ENCODE data around the gene ALPL. TPM values are rescaled to one million over a fixed set of nuclear protein-coding genes. Genes with fewer than 3 reads are reported as not detected.

Gene ALPL
- total RNA-seq, 2 experiments from 2014 or later: not detected

GRCh38 chr1:21492356-21492625, 16.9 kb upstream of the ALPL start:
- ChIA-PET POLR2A (interaction anchor here (0.6 kb wide), 1 partner anchor 279 kb away, joined by 3 read pairs; no protein-coding TSS in a partner anchor), CTCF (interaction anchor here (0.7 kb wide), 1 partner anchor 114 kb away, joined by 3 read pairs; no protein-coding TSS in a partner anchor)
- peaks cover 2% of the 10 kb centered on the region for H3K9me3 Mint-ChIP-seq
- no peak overlapping the region for H3K4me3 Mint-ChIP-seq
- intact Hi-C loops (cut with micrococcal nuclease): no loop called here
- no peaks in the 10 kb centered on the region for H3K36me3 Mint-ChIP-seq
- H3K27ac Mint-ChIP-seq: no peak overlapping the region
- no peak for DNase-seq
- peaks cover 8% of the 10 kb centered on the region for H3K4me1 Mint-ChIP-seq (ENCODE audit: low read depth)
- peaks cover 8% of the 10 kb centered on the region for H3K27me3 Mint-ChIP-seq

GRCh38 chr1:21494196-21494595, 15.0 kb upstream of the ALPL start:
- ChIA-PET POLR2A (no interaction called here), CTCF (no interaction called here)
- Mint-ChIP-seq H3K27me3 (peaks cover 3% of the 10 kb centered on the region), H3K36me3 (no peaks in the 10 kb centered on the region), H3K4me3 (no peak overlapping the region), H3K27ac (no peak overlapping the region), H3K9me3 (peaks cover 2% of the 10 kb centered on the region), H3K4me1 (ENCODE audit: low read depth) (no peaks in the 10 kb centered on the region)
- intact Hi-C loops (cut with micrococcal nuclease): no loop called here
- no peak for DNase-seq

- H3K9me3 Mint-ChIP-seq: peaks cover 2% of the 10 kb centered on the region
- intact Hi-C loops (cut with micrococcal nuclease): no loop called here
- H3K4me3 Mint-ChIP-seq: no peak overlapping the region
- H3K36me3 Mint-ChIP-seq: no peaks in the 10 kb centered on the region
- peaks cover 3% of the 10 kb centered on the region for H3K27me3 Mint-ChIP-seq
- H3K27ac Mint-ChIP-seq: no peak overlapping the region
- CTCF ChIA-PET: interaction anchor here (0.7 to 1.4 kb wide), 3 partner anchors 14 to 277 kb away, joined by 3 to 4 read pairs (median 3); partner anchors contain the start of gene ALPL
- POLR2A ChIA-PET: no interaction called here
- no peak for DNase-seq
- no peaks in the 10 kb centered on the region for H3K4me1 Mint-ChIP-seq (ENCODE audit: low read depth)
Measured at GRCh38 chr1:21495225-21495820, 13.9 kb upstream of the ALPL start.

GRCh38 chr1:21496063-21496462, 13.2 kb upstream of the ALPL start:
- Mint-ChIP-seq H3K36me3 (no peaks in the 10 kb centered on the region), H3K4me3 (no peak overlapping the region), H3K9me3 (no peaks in the 10 kb centered on the region), H3K27ac (no peak overlapping the region), H3K4me1 (ENCODE audit: low read depth) (no peaks in the 10 kb centered on the region), H3K27me3 (no peaks in the 10 kb centered on the region)
- intact Hi-C loops (cut with micrococcal nuclease): no loop called here
- CTCF ChIA-PET: interaction anchor here (0.7 to 1.3 kb wide), 3 partner anchors 9 to 241 kb away, joined by 3 to 4 read pairs (median 3); partner anchors contain the start of gene ALPL
- no peak for DNase-seq
- POLR2A ChIA-PET: no interaction called here

DNA sequence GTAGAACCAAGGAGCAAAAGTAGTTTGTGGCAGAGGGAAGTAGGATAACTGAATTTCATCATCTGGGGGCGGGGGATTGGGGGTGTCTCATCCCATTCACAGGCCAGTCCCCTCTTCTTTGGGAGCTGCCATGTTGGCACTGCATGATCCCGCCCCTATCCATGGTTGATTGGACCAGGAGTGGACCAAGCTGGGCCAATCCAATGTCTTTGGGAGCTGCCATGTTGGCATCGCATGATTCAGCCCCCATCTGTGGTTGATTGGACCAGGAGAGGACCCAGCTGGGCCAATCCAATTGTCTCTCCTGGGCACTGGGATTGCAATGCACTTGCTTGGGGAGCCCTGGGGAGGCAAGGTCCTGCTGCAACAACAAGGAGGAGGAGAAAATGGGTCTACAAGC, 12.3 kb upstream of the ALPL start:
- no peak for DNase-seq
- intact Hi-C loops (cut with micrococcal nuclease): no loop called here
- H3K36me3 Mint-ChIP-seq: no peaks in the 10 kb centered on the region
- H3K4me3 Mint-ChIP-seq: no peak overlapping the region
- no peaks in the 10 kb centered on the region for H3K9me3 Mint-ChIP-seq
- no peak overlapping the region for H3K27ac Mint-ChIP-seq
- no peaks in the 10 kb centered on the region for H3K4me1 Mint-ChIP-seq (ENCODE audit: low read depth)
- ChIA-PET CTCF (interaction anchor here (1.3 kb wide), 1 partner anchor 10 kb away, joined by 3 read pairs; no protein-coding TSS in a partner anchor), POLR2A (no interaction called here)
- no peaks in the 10 kb centered on the region for H3K27me3 Mint-ChIP-seq

GRCh38 chr1:21497466-21498061, 11.7 kb upstream of the ALPL start:
- no peaks in the 10 kb centered on the region for H3K27me3 Mint-ChIP-seq
- H3K27ac Mint-ChIP-seq: no peak overlapping the region
- no peaks in the 10 kb centered on the region for H3K9me3 Mint-ChIP-seq
- no peak overlapping the region for H3K4me3 Mint-ChIP-seq
- H3K4me1 Mint-ChIP-seq (ENCODE audit: low read depth): no peaks in the 10 kb centered on the region
- DNase-seq: no peak
- POLR2A ChIA-PET: no interaction called here
- intact Hi-C loops (cut with micrococcal nuclease): no loop called here
- H3K36me3 Mint-ChIP-seq: no peaks in the 10 kb centered on the region
- CTCF ChIA-PET: no interaction called here

- Mint-ChIP-seq H3K4me3 (no peak overlapping the region), H3K27ac (no peak overlapping the region), H3K27me3 (no peaks in the 10 kb centered on the region), H3K4me1 (ENCODE audit: low read depth) (no peaks in the 10 kb centered on the region), H3K9me3 (no peaks in the 10 kb centered on the region), H3K36me3 (no peaks in the 10 kb centered on the region)
- intact Hi-C loops (cut with micrococcal nuclease): no loop called here
- CTCF ChIA-PET: interaction anchor here (0.7 to 1.6 kb wide), 2 partner anchors 13 to 812 kb away, joined by 3 to 5 read pairs; no protein-coding TSS in a partner anchor
- POLR2A ChIA-PET: no interaction called here
- DNase-seq: no peak
Measured at GRCh38 chr1:21499283-21499950, 9.8 kb upstream of the ALPL start.

DNA sequence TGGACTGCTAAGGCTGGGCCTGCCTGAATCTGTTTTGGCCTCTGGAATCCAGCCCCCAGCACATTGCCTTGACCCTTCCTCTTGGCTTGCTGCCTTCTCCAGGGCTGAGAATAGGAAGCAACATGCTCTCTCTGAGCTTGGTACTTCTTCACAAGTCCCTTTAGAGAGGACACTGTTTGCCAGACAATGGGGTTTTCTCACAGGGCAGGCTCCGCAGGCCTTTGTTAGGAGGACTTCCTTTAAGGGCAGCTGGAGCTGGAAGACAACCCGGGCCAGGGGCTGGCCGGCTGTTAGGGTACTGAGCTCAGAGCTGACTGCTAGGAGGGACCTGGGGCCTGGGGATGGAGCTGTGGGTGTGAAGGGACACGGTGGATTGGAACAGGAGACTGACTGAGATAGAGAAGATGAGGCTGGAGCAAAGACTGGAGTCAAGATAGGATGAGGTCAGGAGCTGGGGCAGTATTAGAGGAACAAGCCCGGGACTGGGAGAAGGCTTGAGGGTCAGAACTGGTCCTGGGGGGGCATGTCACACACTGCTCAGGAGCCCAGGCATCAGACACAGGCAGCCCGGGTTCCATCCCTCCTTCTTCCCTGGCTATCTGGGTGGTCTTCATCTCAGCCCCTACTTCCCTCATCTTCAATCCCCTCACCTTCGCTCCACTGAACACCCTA, 5.4 kb upstream of the ALPL start:
- intact Hi-C loops (cut with micrococcal nuclease): loop anchor here (10.0 kb wide), 1 partner anchor 91 kb away; no protein-coding TSS in a partner anchor
- Mint-ChIP-seq H3K4me3 (no peak overlapping the region), H3K36me3 (no peaks in the 10 kb centered on the region), H3K4me1 (ENCODE audit: low read depth) (peaks cover 3% of the 10 kb centered on the region), H3K27ac (no peak overlapping the region), H3K27me3 (peaks cover 30% of the 10 kb centered on the region), H3K9me3 (no peaks in the 10 kb centered on the region)
- ChIA-PET CTCF (no interaction called here), POLR2A (no interaction called here)
- no peak for DNase-seq

- CTCF ChIA-PET: interaction anchor here (0.7 to 1.3 kb wide), 2 partner anchors 8 to 28 kb away, joined by 3 read pairs; no protein-coding TSS in a partner anchor
Measured at GRCh38 chr1:21506804-21507203, 2.4 kb upstream of the ALPL start.

DNA sequence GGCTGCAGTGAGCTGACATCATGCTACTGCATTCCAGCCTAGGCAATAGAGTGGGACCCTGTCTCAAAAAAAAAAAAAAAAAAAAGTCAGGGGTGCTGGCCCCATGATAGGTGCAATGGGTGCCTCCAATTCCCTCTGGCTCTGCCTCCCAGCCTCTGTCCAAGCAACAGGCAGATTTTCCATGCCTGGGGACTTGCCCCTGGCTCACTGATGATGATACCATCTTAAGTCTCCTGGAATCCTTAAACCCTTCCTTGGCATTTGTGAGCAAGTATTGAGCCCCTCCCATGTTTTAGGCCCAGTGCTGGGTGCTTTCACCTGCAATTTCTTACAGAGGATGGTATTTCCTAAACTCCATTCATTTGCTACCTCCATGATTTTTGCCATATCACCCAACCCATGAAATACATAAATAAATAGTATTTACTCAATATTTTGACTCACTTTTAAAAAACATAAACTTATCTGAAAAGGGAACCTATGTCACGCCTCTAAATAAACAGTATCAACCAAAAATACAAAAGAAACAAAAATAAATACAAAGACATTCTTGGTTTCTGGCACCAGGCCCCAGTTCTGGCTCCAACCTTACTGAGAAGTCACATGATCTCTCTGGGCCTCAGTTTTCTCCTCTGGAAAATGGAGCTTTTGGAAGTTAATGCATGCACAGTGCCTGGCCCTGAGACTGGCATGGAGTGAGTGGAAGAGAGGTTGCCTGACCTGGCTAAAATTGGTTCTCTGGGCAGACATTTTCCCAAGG, 1.5 kb upstream of the ALPL start:
- ChIA-PET CTCF (interaction anchor here (1.2 to 1.5 kb wide), 3 partner anchors 28 to 150 kb away, joined by 3 to 5 read pairs (median 3); no protein-coding TSS in a partner anchor), POLR2A (no interaction called here)
- Mint-ChIP-seq H3K9me3 (no peaks in the 10 kb centered on the region), H3K27ac (no peak overlapping the region), H3K36me3 (no peaks in the 10 kb centered on the region), H3K27me3 (peaks cover 51% of the 10 kb centered on the region), H3K4me3 (no peak overlapping the region), H3K4me1 (ENCODE audit: low read depth) (peaks cover 4% of the 10 kb centered on the region)
- no peak for DNase-seq
- intact Hi-C loops (cut with micrococcal nuclease): loop anchor here (2.0 to 10.0 kb wide), 2 partner anchors 87 to 151 kb away; no protein-coding TSS in a partner anchor

More at GRCh38 chr1:21506804-21507203, 2.4 kb upstream of the ALPL start:
- Mint-ChIP-seq H3K36me3 (no peaks in the 10 kb centered on the region), H3K27me3 (peaks cover 48% of the 10 kb centered on the region), H3K4me3 (no peak overlapping the region), H3K4me1 (ENCODE audit: low read depth) (peaks cover 4% of the 10 kb centered on the region), H3K9me3 (no peaks in the 10 kb centered on the region), H3K27ac (no peak overlapping the region)
- intact Hi-C loops (cut with micrococcal nuclease): loop anchor here (10.0 kb wide), 1 partner anchor 88 kb away; no protein-coding TSS in a partner anchor
- POLR2A ChIA-PET: no interaction called here
- DNase-seq: no peak

- POLR2A ChIA-PET: no interaction called here
- Mint-ChIP-seq H3K27me3 (peaks cover 51% of the 10 kb centered on the region), H3K4me3 (peak overlapping the region; percentile 20), H3K27ac (no peak overlapping the region), H3K9me3 (no peaks in the 10 kb centered on the region), H3K4me1 (ENCODE audit: low read depth) (peaks cover 4% of the 10 kb centered on the region), H3K36me3 (no peaks in the 10 kb centered on the region)
- DNase-seq: peak; percentile 73
- CTCF ChIA-PET: interaction anchor here (0.7 to 1.5 kb wide), 9 partner anchors 10 to 741 kb away, joined by 3 to 5 read pairs (median 3); no protein-coding TSS in a partner anchor
- intact Hi-C loops (cut with micrococcal nuclease): loop anchor here (2.0 to 10.0 kb wide), 2 partner anchors 86 to 150 kb away; no protein-coding TSS in a partner anchor
Measured at GRCh38 chr1:21508580-21509350, 458 bp upstream of the ALPL start.

All from activated CD4-positive, alpha-beta memory T cell treated with anti-CD3 and anti-CD28 coated beads for 36 hours (primary cell).